IMR-90 (cell line): ENCODE measurements around the gene DHX38. TPM values are rescaled to one million over a fixed set of nuclear protein-coding genes. Genes with fewer than 3 reads are reported as not detected.
A peak's percentile ranks its signal among the peaks of the same experiment; 100 is the strongest.

Source experiments
- ATAC-seq: fragments of 200-7000 bp; cut with Tn5 transposase; 2 replicates; pipeline ENCODE4 v1.9.1; 2020; ENCODE audit warnings: low read depth, mild to moderate bottlenecking, moderate library complexity
- BruUV-seq: library from RNA; stranded (reverse); fragments of 400-500 nt; replicated peaks from 2 replicates; lab custom pipeline; 2021; lab: Mats Ljungman, UMichigan
- CTCF ChIA-PET: fragments of 300-600 bp; formaldehyde crosslinking; extraction: SDS; loops from one replicate; lab custom pipeline; 2021; ENCODE audit warnings: antibody characterized with exemption; lab: Yijun Ruan, JAX
- POLR2A ChIA-PET: fragments of 300-600 bp; sonication (Branson Sonifier 250); formaldehyde crosslinking; loops from one replicate; lab custom pipeline; 2022; ENCODE audit warnings: antibody characterized with exemption; ENCODE audit not compliant: unreplicated experiment; lab: Charles Lee
- DNase-seq: peaks from one replicate; pipeline ENCODE4 v3.0.0; 2013
- H2AFZ ChIP-seq: replicated peaks from 2 replicates; pipeline ENCODE3; 2013; ENCODE audit warnings: low read length, mild to moderate bottlenecking; ENCODE audit not compliant: poor library complexity
- H2AK5ac ChIP-seq: 2 replicates; pipeline ENCODE4 v1.6.1; 2013; ENCODE audit warnings: low read depth, low read length, inconsistent platforms
- H2AK9ac ChIP-seq: replicated peaks from 2 replicates; pipeline ENCODE3; 2013; ENCODE audit warnings: mild to moderate bottlenecking, low read depth, low read length, moderate library complexity; ENCODE audit not compliant: poor library complexity
- H2BK120ac ChIP-seq: 2 replicates; pipeline ENCODE4 v1.6.1; 2013; ENCODE audit warnings: low read depth, low read length, inconsistent platforms
- H2BK15ac ChIP-seq: 3 replicates; pipeline ENCODE4 v1.6.1; 2013; ENCODE audit warnings: low read depth, low read length, inconsistent platforms
- H2BK20ac ChIP-seq: 2 replicates; pipeline ENCODE4 v1.6.1; 2013; ENCODE audit warnings: low read depth, mild to moderate bottlenecking, inconsistent platforms, low read length, moderate library complexity
- H2BK5ac ChIP-seq: 2 replicates; pipeline ENCODE4 v1.6.1; 2013; ENCODE audit warnings: mild to moderate bottlenecking, low read depth, low read length, inconsistent platforms; ENCODE audit not compliant: poor library complexity, severe bottlenecking
- H3K14ac ChIP-seq: replicated peaks from 2 replicates; pipeline ENCODE4 v1.6.1; 2013; ENCODE audit warnings: low read depth, low read length, inconsistent platforms
- H3K18ac ChIP-seq: 2 replicates; pipeline ENCODE4 v1.6.1; 2013; ENCODE audit warnings: low read depth, low read length, control low read depth
- H3K23ac ChIP-seq: 2 replicates; pipeline ENCODE4 v1.6.1; 2013; ENCODE audit warnings: low read depth, low read length, inconsistent platforms
- H3K27ac ChIP-seq: 2 replicates; pipeline ENCODE4 v1.5.1; 2013; ENCODE audit warnings: mild to moderate bottlenecking, control low read depth, low read length; ENCODE audit not compliant: insufficient read depth
- H3K27me3 ChIP-seq: 2 replicates; pipeline ENCODE4 v1.6.1; 2013; ENCODE audit warnings: low read length; ENCODE audit not compliant: control insufficient read depth, insufficient read depth
- H3K36me3 ChIP-seq: 2 replicates; pipeline ENCODE4 v1.6.1; 2013; ENCODE audit warnings: low read length, mixed read lengths; ENCODE audit not compliant: control insufficient read depth, insufficient read depth
- H3K4ac ChIP-seq: 2 replicates; pipeline ENCODE4 v1.6.1; 2013; ENCODE audit warnings: low read depth, low read length, inconsistent platforms
- H3K4me1 ChIP-seq: 2 replicates; pipeline ENCODE4 v1.6.1; 2013; ENCODE audit warnings: low read length, mixed read lengths; ENCODE audit not compliant: control insufficient read depth, insufficient read depth
- H3K4me2 ChIP-seq: 2 replicates; pipeline ENCODE4 v1.6.1; 2013; ENCODE audit warnings: low read depth, mild to moderate bottlenecking, control low read depth, low read length, moderate library complexity
- H3K4me3 ChIP-seq: 2 replicates; pipeline ENCODE4 v1.5.1; 2013; ENCODE audit warnings: low read depth, mild to moderate bottlenecking, control low read depth, low read length, moderate library complexity; ENCODE audit not compliant: insufficient read depth
- H3K56ac ChIP-seq: 2 replicates; pipeline ENCODE4 v1.6.1; 2013; ENCODE audit warnings: low read length, inconsistent platforms; ENCODE audit not compliant: insufficient read depth; ENCODE audit errors: extremely low read depth
- H3K79me1 ChIP-seq, 2 experiments: 2 replicates each; pipeline ENCODE4 v1.6.1; 2013; ENCODE audit warnings: low read length in 2 of 2, inconsistent platforms in 1 of 2, low read depth in 1 of 2
- H3K9ac ChIP-seq: 2 replicates; pipeline ENCODE4 v1.6.1; 2013; ENCODE audit warnings: low read depth, low read length, control low read depth
- H3K9me1 ChIP-seq: 2 replicates; pipeline ENCODE4 v1.6.1; 2013; ENCODE audit warnings: low read length, inconsistent platforms; ENCODE audit not compliant: insufficient read depth
- H3K9me3 ChIP-seq: 2 replicates; pipeline ENCODE4 v1.6.1; 2013; ENCODE audit warnings: low read length; ENCODE audit not compliant: control insufficient read depth, insufficient read depth
- H4K20me1 ChIP-seq: 2 replicates; pipeline ENCODE4 v1.6.1; 2013; ENCODE audit warnings: low read length, inconsistent platforms; ENCODE audit not compliant: insufficient read depth
- H4K5ac ChIP-seq: 2 replicates; pipeline ENCODE4 v1.6.1; 2013; ENCODE audit warnings: mild to moderate bottlenecking, low read depth, low read length, control low read depth
- H4K8ac ChIP-seq, 2 experiments: 2 replicates each; pipeline ENCODE4 v1.6.1; 2013; ENCODE audit warnings: low read depth in 2 of 2, low read length in 2 of 2, control low read depth in 1 of 2, inconsistent platforms in 1 of 2
- H4K91ac ChIP-seq: 2 replicates; pipeline ENCODE4 v1.6.1; 2013; ENCODE audit warnings: low read depth, low read length, inconsistent platforms; ENCODE audit not compliant: insufficient read depth
- BHLHE40 ChIP-seq: fragments of 150-350 bp; IDR thresholded peaks from 2 replicates; pipeline ENCODE4 v1.6.1; 2016; ENCODE audit warnings: mild to moderate bottlenecking, low read depth, low read length
- CEBPB ChIP-seq: IDR thresholded peaks from 2 replicates; pipeline ENCODE4 v1.6.1; 2012; ENCODE audit warnings: low read depth, low read length, improper control_type of control experiment
- CHD1 ChIP-seq: IDR thresholded peaks from 2 replicates; pipeline ENCODE4 v1.6.1; 2012; ENCODE audit warnings: low read depth, low read length, improper control_type of control experiment
- CTCF ChIP-seq: conservative IDR thresholded peaks from 2 replicates; pipeline ENCODE4 v1.5.1; 2012; ENCODE audit warnings: mild to moderate bottlenecking, low read depth, low read length, improper control_type of control experiment
- ELK1 ChIP-seq: fragments of 150-350 bp; IDR thresholded peaks from 2 replicates; pipeline ENCODE4 v1.6.1; 2016; ENCODE audit warnings: low read depth, mild to moderate bottlenecking, low read length, moderate library complexity, borderline replicate concordance
- FOS ChIP-seq: fragments of 150-350 bp; IDR thresholded peaks from 2 replicates; pipeline ENCODE4 v1.6.1; 2016; ENCODE audit warnings: low read depth, low read length
- MAFK ChIP-seq: IDR thresholded peaks from 2 replicates; pipeline ENCODE4 v1.6.1; 2012; ENCODE audit warnings: low read depth, low read length, improper control_type of control experiment
- MAZ ChIP-seq: IDR thresholded peaks from 2 replicates; pipeline ENCODE4 v1.6.1; 2012; ENCODE audit warnings: low read depth, mild to moderate bottlenecking, low read length, improper control_type of control experiment, moderate library complexity, borderline replicate concordance
- MXI1 ChIP-seq: IDR thresholded peaks from 2 replicates; pipeline ENCODE4 v1.6.1; 2012; ENCODE audit warnings: low read depth, mild to moderate bottlenecking, low read length, moderate library complexity, borderline replicate concordance
- NFE2L2 ChIP-seq: fragments of 150-350 bp; IDR thresholded peaks from 2 replicates; pipeline ENCODE4 v1.6.1; 2016; ENCODE audit warnings: low read depth, mild to moderate bottlenecking, low read length
- POLR2A ChIP-seq: IDR thresholded peaks from 2 replicates; pipeline ENCODE4 v1.6.1; 2012; ENCODE audit warnings: mild to moderate bottlenecking, low read depth, low read length
- RAD21 ChIP-seq: IDR thresholded peaks from 2 replicates; pipeline ENCODE4 v1.6.1; 2012; ENCODE audit warnings: low read length, improper control_type of control experiment
- RCOR1 ChIP-seq: IDR thresholded peaks from 2 replicates; pipeline ENCODE4 v1.6.1; 2012; ENCODE audit warnings: mild to moderate bottlenecking, low read length, improper control_type of control experiment; ENCODE audit not compliant: insufficient replicate concordance
- RFX5 ChIP-seq: IDR thresholded peaks from 2 replicates; pipeline ENCODE4 v1.8.0; 2012; ENCODE audit warnings: low read depth, mild to moderate bottlenecking, low read length, moderate library complexity
- SMC3 ChIP-seq: fragments of 150-350 bp; IDR thresholded peaks from 2 replicates; pipeline ENCODE4 v1.6.1; 2016; ENCODE audit warnings: low read depth, mild to moderate bottlenecking, antibody characterized with exemption, low read length, moderate library complexity
- USF2 ChIP-seq: fragments of 150-350 bp; IDR thresholded peaks from 2 replicates; pipeline ENCODE4 v1.6.1; 2017; ENCODE audit warnings: mild to moderate bottlenecking, antibody characterized with exemption, low read length, low read depth
- WGBS, 2 experiments: methylation state at CpG; one replicate each; pipeline versions ENCODE4 v1.1.5 to v1.1.7; 2013; ENCODE audit warnings: missing lambda C conversion rate in 2 of 2; ENCODE audit not compliant: insufficient read length in 1 of 2; ENCODE audit errors: extremely low coverage in 2 of 2; 5-methylcytosine and 5-hydroxymethylcytosine counted together
- dilution Hi-C: fragments of 300-500 bp; cut with HindIII; formaldehyde crosslinking; loops from one replicate; pipeline ENCODE4 v1.14.3; 2018; ENCODE audit warnings: low sequenced_read_pairs; ENCODE audit not compliant: unreplicated experiment
- in situ Hi-C: fragments of 300-500 bp; cut with MboI; formaldehyde crosslinking; loops from 3 replicates; pipeline ENCODE4 v1.14.3; 2019; ENCODE audit warnings: low sequenced_read_pairs, inconsistent platforms, mixed read lengths
- intact Hi-C: fragments of 100-400 bp; cut with micrococcal nuclease; formaldehyde crosslinking; loops from 2 replicates; pipeline ENCODE4 v1.10.0; 2022
- polyA plus RNA-seq, 3 experiments: library from polyadenylated mRNA; depleted of rRNA; stranded (reverse); fragments of >200 nt; gene quantifications; 2 replicates each; pipeline ENCODE4 v1.2.3, GENCODE V29; 2012; ENCODE audit warnings: low replicate concordance in 1 of 3
- total RNA-seq: library from RNA; depleted of rRNA; stranded (reverse); fragments of >200 nt; gene quantifications from 2 replicates; pipeline ENCODE4 v1.2.3, GENCODE V29; 2012

Gene DHX38
- total and polyA plus RNA-seq, 2 of the 4 experiments (the other 2 are of a cell fraction): 45.4 to 49.6 TPM

GRCh38 chr16:72066747-72067146, 26.9 kb upstream of the DHX38 start:
- Histone ChIP-seq H4K20me1 (no peaks in the 10 kb centered on the region), H3K14ac (no peak overlapping the region), H2BK120ac (no peak overlapping the region), H3K56ac (no peak overlapping the region), H3K79me1 (no peaks in the 10 kb centered on the region), H4K91ac (no peak overlapping the region), H4K5ac (no peak overlapping the region), H3K27ac (no peak overlapping the region), H3K4me3 (no peak overlapping the region), H3K18ac (no peak overlapping the region), H2AFZ (no peak overlapping the region), H4K8ac (no peak overlapping the region), H3K4ac (no peak overlapping the region), H2AK5ac (no peak overlapping the region), H2BK15ac (no peak overlapping the region), H3K9me1 (no peaks in the 10 kb centered on the region), H2BK5ac (no peak overlapping the region), H3K23ac (no peak overlapping the region), H3K4me2 (no peak overlapping the region), H3K9ac (no peak overlapping the region), H3K27me3 (peaks cover 4% of the 10 kb centered on the region; the same call in 1 of the 2 replicates), H3K9me3 (no peaks in the 10 kb centered on the region), H3K4me1 (no peaks in the 10 kb centered on the region), H3K36me3 (no peaks in the 10 kb centered on the region), H2BK20ac (no peak overlapping the region), H2AK9ac (no peak overlapping the region)
- no peak for TF ChIP-seq MAFK
- TF ChIP-seq RFX5: no peak
- no peak for TF ChIP-seq CEBPB
- TF ChIP-seq ELK1: no peak
- TF ChIP-seq USF2: no peak
- peak; percentile 70 for TF ChIP-seq CTCF
- TF ChIP-seq POLR2A: no peak
- TF ChIP-seq NFE2L2: no peak
- TF ChIP-seq MAZ: no peak
- no peak for TF ChIP-seq CHD1
- TF ChIP-seq MXI1: no peak
- peak; percentile 62 for TF ChIP-seq SMC3
- no peak for TF ChIP-seq RCOR1
- TF ChIP-seq BHLHE40: no peak
- no peak for TF ChIP-seq FOS
- peak; percentile 61 for TF ChIP-seq RAD21
- CTCF ChIA-PET: interaction anchor here (0.5 to 1.4 kb wide), 7 partner anchors 9 to 167 kb away, joined by 3 to 8 read pairs (median 3); no protein-coding TSS in a partner anchor
- ATAC-seq (peak; percentile 86), DNase-seq (peak; percentile 64)
- intact Hi-C loops: loop anchor here (1.0 kb wide), 1 partner anchor 33 kb away; no protein-coding TSS in a partner anchor
- in situ Hi-C loops: no loop called here
- WGBS, 2 experiments: 0% methylated on average over 1 of the region's 1 CpG; no CpG with 5 or more reads in 1 of the 2 experiments
- no TSS peak for BruUV-seq
- POLR2A ChIA-PET: no interaction called here
- dilution Hi-C loops: no loop called here
